GM08714 (cell line): ENCODE measurements around the gene RSF1.

Experiments
- H3K4me3 ChIP-seq: fragments of 200-500 bp; sonication (Bioruptor generic); 2 replicates; pipeline ENCODE4 v1.5.1; 2014; ENCODE audit warnings: mild to moderate bottlenecking, low read length, inconsistent platforms
- ZNF274 ChIP-seq: IDR thresholded peaks from 2 replicates; pipeline ENCODE4 v1.6.1; 2012; ENCODE audit warnings: mild to moderate bottlenecking, low read depth, low read length

RSF1 gene

DNA sequence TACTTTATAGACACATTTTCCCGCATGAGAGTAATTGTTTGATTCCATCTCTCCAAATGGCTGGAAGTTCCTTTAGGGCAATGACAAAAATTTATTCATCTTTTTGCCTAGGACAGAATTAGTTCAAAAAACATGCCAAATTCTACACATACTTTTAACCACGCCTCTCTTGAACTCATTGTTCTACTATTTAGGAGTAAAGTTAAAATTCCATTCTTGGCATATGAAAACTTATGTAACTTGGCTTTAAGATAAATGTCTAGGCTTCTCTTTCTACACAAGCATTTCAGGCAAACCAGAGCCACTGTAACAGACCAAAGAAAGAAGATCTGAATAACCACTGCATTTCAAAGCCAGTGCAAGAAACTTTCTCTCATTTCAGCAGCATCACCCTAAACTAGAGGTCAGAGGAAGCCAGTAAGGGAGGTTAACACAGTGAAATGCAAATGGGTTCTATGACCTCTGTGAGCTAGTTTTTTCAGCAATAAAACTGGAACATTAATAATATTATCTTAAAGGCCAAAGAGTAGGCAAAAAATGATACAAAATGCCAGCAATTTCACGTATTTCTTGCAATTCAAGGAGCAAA, 73.0 kb downstream of the RSF1 start:
- no peak overlapping the region for H3K4me3 ChIP-seq
- TF ChIP-seq ZNF274, result no peak

GRCh38 chr11:77736473-77736872, 84.0 kb downstream of the RSF1 start:
- H3K4me3 ChIP-seq, result no peak overlapping the region
- no peak for TF ChIP-seq ZNF274

GRCh38 chr11:77734890-77735289, 85.6 kb downstream of the RSF1 start:
- no peak for TF ChIP-seq ZNF274
- no peak overlapping the region for H3K4me3 ChIP-seq

GRCh38 chr11:77732143-77732542, 88.4 kb downstream of the RSF1 start:
- TF ChIP-seq ZNF274, result no peak
- H3K4me3 ChIP-seq, result no peak overlapping the region

GRCh38 chr11:77730789-77731188, 89.7 kb downstream of the RSF1 start:
- TF ChIP-seq ZNF274, result no peak
- H3K4me3 ChIP-seq, result no peak overlapping the region

GRCh38 chr11:77729063-77729462, 91.5 kb downstream of the RSF1 start:
- TF ChIP-seq ZNF274, result no peak
- H3K4me3 ChIP-seq, result no peak overlapping the region

- no peak for TF ChIP-seq ZNF274
- no peak overlapping the region for H3K4me3 ChIP-seq
These were observed 92.2 kb downstream of the RSF1 start for GRCh38 chr11:77728203-77728786.

DNA sequence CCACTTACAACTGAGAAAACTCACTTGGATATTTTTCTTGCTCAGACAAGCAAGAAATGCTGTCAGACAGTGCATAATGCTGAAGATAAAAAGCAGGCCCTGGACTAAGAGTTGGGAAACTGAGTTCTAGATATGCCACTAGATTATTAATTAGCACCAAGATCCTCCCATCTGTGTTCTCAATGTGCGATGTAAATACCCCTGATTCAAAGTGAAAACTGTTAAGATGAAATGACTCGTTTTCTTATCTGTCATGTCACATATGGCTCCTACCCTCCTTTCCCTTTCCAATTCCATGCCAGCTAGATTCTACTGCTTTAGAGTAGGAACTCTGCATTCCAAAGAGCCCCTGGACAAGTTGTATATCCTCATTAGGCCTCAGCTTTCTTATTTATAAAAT, 94.0 kb downstream of the RSF1 start:
- peak overlapping the region; percentile 11; the same call in 1 of the 2 replicates for H3K4me3 ChIP-seq
- TF ChIP-seq ZNF274, result no peak

DNA sequence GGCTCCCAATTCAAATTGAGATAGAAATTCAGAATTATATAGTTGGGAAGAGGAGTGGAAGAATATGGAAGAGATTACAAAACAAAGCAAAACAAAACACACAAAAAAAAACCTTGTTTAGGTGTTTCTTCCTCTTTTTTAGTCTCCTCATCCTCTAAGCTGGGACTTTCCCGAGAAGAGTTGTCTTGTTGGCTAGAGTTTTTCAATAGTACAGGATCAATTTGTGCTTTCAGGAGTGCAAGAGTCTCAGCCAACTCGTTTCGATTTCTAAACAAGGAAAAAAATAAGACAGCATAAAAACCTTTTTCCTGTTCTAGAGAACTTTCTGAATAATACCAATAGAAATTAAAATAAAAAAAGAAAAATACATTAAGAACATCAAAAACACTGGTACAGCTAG, 95.1 kb downstream of the RSF1 start:
- TF ChIP-seq ZNF274, result no peak
- no peak overlapping the region for H3K4me3 ChIP-seq

DNA sequence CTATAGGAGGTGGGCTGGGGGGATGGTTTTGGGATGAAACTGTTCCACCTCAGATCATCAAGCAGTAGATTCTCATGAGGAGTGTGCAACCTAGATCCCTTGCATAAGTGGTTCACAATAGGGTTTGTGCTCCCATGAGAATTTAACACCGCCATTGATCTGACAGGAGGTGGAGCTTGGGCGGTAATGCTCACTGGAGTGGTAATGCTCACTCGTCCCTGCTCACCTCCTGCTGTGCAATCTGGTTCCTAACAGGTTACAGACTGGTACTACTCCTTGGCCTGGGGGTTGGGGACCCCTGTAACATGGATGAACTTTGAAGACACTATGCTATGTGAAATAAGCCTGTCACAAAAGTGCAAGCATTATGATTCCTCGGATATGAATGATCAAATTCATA, 95.9 kb downstream of the RSF1 start:
- TF ChIP-seq ZNF274, result no peak
- H3K4me3 ChIP-seq, result no peak overlapping the region

DNA sequence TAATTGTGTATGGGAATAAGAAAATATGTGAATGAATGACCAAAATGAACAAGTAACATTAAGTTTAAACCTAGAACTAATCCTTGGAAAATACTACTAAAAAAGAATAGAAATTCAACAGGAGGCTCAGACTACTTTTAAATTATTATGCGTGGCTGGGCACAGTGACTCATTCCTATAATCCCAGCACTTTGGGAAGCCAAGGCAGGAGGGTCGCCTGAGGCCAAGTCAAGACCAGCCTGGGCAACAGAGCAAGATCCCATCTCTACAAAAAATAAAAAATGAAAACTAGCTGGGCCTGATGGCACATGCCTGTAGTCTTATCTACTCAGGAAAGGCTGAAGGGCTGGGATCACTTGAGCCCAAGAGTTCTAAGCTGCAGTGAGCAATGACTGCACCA, 97.5 kb downstream of the RSF1 start:
- no peak for TF ChIP-seq ZNF274
- no peak overlapping the region for H3K4me3 ChIP-seq

DNA sequence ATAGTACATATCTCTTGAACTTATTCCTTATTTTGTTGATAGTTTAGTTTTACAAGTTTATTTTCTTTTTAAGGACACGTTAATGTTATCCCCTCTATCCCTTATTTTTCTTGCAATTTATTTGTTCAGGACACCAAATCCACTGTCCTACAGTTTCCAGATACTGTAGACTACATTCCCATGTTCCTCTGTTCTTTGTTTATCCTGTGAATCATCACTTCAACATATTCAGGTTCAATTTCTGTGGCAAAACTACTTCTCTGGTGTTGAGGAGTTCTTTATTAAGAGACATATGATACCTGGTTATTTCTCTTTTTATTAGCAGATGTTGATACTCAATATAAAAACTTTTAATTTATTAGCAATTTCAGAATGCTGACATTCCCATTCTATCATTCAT, 110.2 kb downstream of the RSF1 start:
- no peak overlapping the region for H3K4me3 ChIP-seq
- TF ChIP-seq ZNF274, result no peak

DNA sequence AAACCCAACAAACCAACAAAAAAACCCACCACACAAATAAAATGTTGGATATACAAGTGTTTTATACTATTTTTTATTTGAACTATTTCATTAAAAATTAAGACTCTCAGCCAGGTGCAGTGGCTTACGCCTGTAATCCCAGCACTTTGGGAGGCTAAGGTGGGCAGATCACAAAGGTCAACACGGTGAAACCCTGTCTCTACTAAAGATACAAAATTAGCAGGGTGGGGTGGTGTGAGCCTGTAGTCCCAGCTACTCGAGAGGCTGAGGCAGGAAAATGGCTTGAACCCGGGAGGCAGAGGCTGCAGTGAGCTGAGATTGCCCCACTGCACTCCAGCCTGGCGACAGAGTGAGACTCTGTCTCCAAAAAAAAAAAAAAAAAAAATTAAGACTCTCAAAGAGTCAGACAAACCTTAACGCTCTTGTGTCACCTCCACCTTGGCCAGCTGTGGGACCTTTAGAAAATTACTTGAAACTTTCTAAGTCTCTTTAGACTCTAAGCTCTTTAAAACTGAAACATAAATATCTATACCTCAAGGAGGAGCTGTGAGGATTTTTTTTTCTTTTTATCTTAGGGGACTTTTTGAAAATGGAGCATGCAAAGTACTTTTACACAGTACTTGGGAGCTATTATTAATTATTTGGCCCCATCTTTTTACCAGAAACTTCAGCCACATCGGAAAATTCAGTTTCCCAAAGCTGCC, 114.5 kb downstream of the RSF1 start:
- no peak for TF ChIP-seq ZNF274
- no peak overlapping the region for H3K4me3 ChIP-seq

- H3K4me3 ChIP-seq, result no peak overlapping the region
- no peak for TF ChIP-seq ZNF274
These were observed 115.2 kb downstream of the RSF1 start for GRCh38 chr11:77705195-77705875.

DNA sequence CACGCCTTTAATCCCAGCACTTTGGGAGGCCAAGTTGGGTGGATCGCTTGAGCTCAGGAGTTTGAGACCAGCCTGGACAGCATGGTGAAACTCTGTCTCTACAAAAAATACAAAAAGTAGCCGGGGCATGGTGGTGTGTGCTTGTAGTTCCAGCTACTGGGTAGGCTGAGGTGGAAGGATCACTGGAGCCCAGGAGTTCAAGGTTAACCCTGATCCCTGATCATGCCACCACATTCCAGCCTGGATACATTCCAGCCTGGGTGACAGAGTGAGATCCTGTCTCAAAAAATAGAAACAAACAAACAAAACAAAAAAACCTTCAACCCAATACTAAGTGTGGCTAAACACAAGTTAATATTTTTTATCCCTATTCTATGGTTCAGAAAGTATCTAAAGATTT, 116.5 kb downstream of the RSF1 start:
- TF ChIP-seq ZNF274, result no peak
- H3K4me3 ChIP-seq, result no peak overlapping the region
